KMS-11 (cell line): ENCODE measurements around the gene MYADML2.

Experiments
- H2AFZ ChIP-seq: fragments of 200-600 bp; sonication (generic); 2 replicates; pipeline ENCODE4 v1.6.1; 2016; ENCODE audit warnings: antibody characterized with exemption, mixed run types, low read depth
- H3K27ac ChIP-seq: fragments of 200-600 bp; sonication (generic); 2 replicates; pipeline ENCODE4 v1.6.1; 2016; ENCODE audit warnings: mild to moderate bottlenecking, mixed run types
- H3K27me3 ChIP-seq: fragments of 200-600 bp; sonication (generic); 2 replicates; pipeline ENCODE4 v1.6.1; 2017; ENCODE audit warnings: mild to moderate bottlenecking, low read depth, mixed run types, moderate library complexity; ENCODE audit not compliant: insufficient read depth
- H3K36me3 ChIP-seq: fragments of 200-600 bp; sonication (generic); 2 replicates; pipeline ENCODE4 v1.6.1; 2017; ENCODE audit warnings: mild to moderate bottlenecking, mixed run types; ENCODE audit not compliant: insufficient read depth
- H3K4me1 ChIP-seq: fragments of 200-600 bp; sonication (generic); 2 replicates; pipeline ENCODE4 v1.6.1; 2016; ENCODE audit warnings: mild to moderate bottlenecking, low read depth, mixed run types; ENCODE audit not compliant: poor library complexity, severe bottlenecking
- H3K4me2 ChIP-seq: fragments of 200-600 bp; sonication (generic); 2 replicates; pipeline ENCODE4 v1.7.0; 2016; ENCODE audit warnings: mild to moderate bottlenecking, mixed run types
- H3K4me3 ChIP-seq: fragments of 200-600 bp; sonication (generic); IDR thresholded peaks from 2 replicates; pipeline ENCODE4 v1.6.1; 2017; ENCODE audit warnings: low read depth, low read length, mixed read lengths; ENCODE audit not compliant: insufficient read depth
- H3K79me2 ChIP-seq: fragments of 200-600 bp; sonication (generic); 2 replicates; pipeline ENCODE4 v1.6.1; 2016; ENCODE audit warnings: low read depth, mixed run types; ENCODE audit not compliant: insufficient read depth
- H3K9ac ChIP-seq: fragments of 200-600 bp; sonication (generic); 2 replicates; pipeline ENCODE4 v1.6.1; 2016; ENCODE audit warnings: mild to moderate bottlenecking, mixed run types
- H4K20me1 ChIP-seq: fragments of 200-600 bp; sonication (generic); 2 replicates; pipeline ENCODE4 v1.6.1; 2016; ENCODE audit warnings: mild to moderate bottlenecking, mixed run types; ENCODE audit not compliant: insufficient read depth
- CTCF ChIP-seq: fragments of 200-600 bp; sonication (generic); conservative IDR thresholded peaks from 2 replicates; pipeline ENCODE4 v1.6.1; 2017; ENCODE audit warnings: low read depth, mild to moderate bottlenecking, antibody characterized with exemption, low read length, moderate library complexity, mixed read lengths

MYADML2 gene

DNA sequence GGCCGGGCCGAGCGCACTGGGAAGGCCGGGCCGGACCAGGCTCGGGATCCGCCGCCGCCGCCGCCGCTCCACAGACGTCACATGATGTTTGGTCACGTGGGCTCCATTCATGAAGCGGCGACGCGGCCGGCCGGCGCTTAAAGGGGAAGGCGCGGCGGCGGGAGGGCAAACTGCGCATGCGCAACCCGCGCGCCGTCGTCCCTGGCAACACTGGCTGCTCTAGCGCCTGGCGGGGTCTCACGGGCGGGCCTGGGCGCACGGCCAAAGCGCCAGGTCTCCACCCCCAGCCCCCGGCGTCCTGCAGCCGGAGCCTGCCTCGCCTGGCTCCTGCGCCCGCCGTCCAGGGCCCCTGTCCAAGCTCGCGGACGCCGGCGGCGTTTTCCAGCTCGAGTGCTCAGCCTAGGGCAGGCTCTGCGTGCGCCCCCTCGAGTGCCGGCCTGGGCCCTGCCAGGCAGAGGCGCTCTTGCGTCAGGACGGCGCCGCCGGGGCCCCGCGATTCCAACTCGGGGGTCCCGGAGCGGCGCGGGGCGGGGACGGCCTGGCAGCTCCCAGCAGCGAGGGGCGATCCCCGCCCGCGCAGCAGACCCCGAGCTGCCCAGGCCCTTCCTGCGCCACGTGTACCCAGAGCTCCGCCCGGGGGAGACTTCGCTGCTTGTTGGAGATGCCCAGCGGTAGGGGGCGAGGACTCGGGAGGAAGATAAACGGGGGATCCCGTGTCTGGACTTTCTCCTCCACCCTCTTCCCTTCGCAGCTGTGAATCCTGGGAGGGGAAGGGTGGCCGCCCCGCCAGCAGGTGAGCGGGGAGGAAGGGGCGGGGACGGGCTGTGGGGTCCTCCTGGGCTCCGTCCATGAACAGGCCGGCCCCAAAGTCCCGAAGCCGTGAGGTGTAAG is 19.1 kb downstream of the MYADML2 start, which contains the start of gene MAFG:
Gene MAFG, minus strand, starts transcription at position 83 of the 891 bp plus-strand sequence. CDS start 4,550 bp downstream, outside the sequence.
- Histone ChIP-seq H3K4me1 (peaks cover 38% of the 10 kb centered on the region), H3K4me2 (peak within 1 kb of the TSS; percentile 100), H4K20me1 (no peaks in the 10 kb centered on the region), H3K27me3 (no peaks in the 10 kb centered on the region), H3K27ac (peak within 1 kb of the TSS; percentile 95), H2AFZ (peak within 1 kb of the TSS; percentile 86), H3K4me3 (no peak within 1 kb of the TSS), H3K9ac (peak within 1 kb of the TSS; percentile 85), H3K79me2 (peaks cover 43% of the 10 kb centered on the region), H3K36me3 (no peaks in the 10 kb centered on the region)
- TF ChIP-seq CTCF: peak; percentile 46

- no peak for TF ChIP-seq CTCF
- H3K4me3 ChIP-seq: no peak overlapping the region
- H3K9ac ChIP-seq: peak overlapping the region; percentile 85
- no peaks in the 10 kb centered on the region for H4K20me1 ChIP-seq
- no peaks in the 10 kb centered on the region for H3K36me3 ChIP-seq
- H3K79me2 ChIP-seq: peaks cover 49% of the 10 kb centered on the region
- H3K4me2 ChIP-seq: peak overlapping the region; percentile 100; the same call in 1 of the 2 replicates
- no peak overlapping the region for H2AFZ ChIP-seq
- peak overlapping the region; percentile 95 for H3K27ac ChIP-seq
- H3K27me3 ChIP-seq: no peaks in the 10 kb centered on the region
- H3K4me1 ChIP-seq: peaks cover 40% of the 10 kb centered on the region
These were observed 19.8 kb downstream of the MYADML2 start for GRCh38 chr17:81927152-81927652.

DNA sequence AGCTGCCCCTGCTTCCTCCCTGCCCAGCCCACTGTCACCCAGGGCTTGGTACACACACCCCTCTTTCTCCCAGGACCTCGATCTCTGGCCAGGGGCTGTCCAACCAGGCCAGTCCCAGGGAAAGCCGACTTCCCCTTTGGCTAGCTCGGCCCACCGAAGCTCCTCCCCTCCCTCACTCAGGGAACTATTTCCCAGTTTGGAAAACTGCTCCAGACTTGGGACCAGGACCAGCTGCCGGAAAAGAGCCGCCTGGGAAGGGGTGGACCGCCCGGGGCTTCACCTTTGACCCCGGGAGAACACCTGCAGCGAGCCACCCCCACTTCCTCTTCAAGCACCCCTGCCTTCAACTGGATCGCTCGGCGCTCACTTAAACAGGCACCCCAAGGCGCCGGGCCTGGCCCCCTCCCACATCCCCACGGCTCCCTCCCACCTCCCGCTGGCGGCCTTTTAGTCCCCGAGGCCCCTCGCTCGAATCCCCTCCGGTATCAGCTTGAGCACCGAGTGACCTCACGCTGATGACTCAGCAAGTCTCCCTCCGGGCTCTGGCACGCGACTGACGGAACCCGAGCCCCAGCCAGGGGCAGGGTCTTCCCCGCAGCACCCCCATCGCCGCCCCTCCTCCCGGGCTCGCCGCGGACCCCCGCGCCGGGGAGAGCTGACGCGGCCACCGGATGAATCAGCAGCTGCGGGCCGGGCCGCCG is 20.4 kb downstream of the MYADML2 start:
- no peak for TF ChIP-seq CTCF
- Histone ChIP-seq H3K79me2 (peaks cover 55% of the 10 kb centered on the region), H3K4me2 (peak overlapping the region; percentile 100), H3K27me3 (no peaks in the 10 kb centered on the region), H3K27ac (peak overlapping the region; percentile 95), H2AFZ (no peak overlapping the region), H3K9ac (peak overlapping the region; percentile 85), H3K4me3 (no peak overlapping the region), H4K20me1 (no peaks in the 10 kb centered on the region), H3K36me3 (no peaks in the 10 kb centered on the region), H3K4me1 (peaks cover 46% of the 10 kb centered on the region)

- H3K79me2 ChIP-seq: peaks cover 61% of the 10 kb centered on the region
- peak overlapping the region; percentile 95 for H3K27ac ChIP-seq
- no peak for TF ChIP-seq CTCF
- no peak overlapping the region for H3K4me3 ChIP-seq
- H3K36me3 ChIP-seq: no peaks in the 10 kb centered on the region; the same call in 1 of the 2 replicates
- no peak overlapping the region for H2AFZ ChIP-seq
- H3K4me2 ChIP-seq: peak overlapping the region; percentile 100
- no peaks in the 10 kb centered on the region for H3K27me3 ChIP-seq
- H4K20me1 ChIP-seq: 0 out of 2 replicates have a peak, but pooled peaks cover 4% of the 10 kb centered on the region
- H3K4me1 ChIP-seq: peaks cover 52% of the 10 kb centered on the region
- H3K9ac ChIP-seq: peak overlapping the region; percentile 85
These were observed 21.1 kb downstream of the MYADML2 start for GRCh38 chr17:81925860-81926450.
